IPS-18c (cell line): ENCODE results near the gene CCT3.
"Not testable (repeated sequence)": the region's sequence is repeated elsewhere in the genome, so short reads cannot be mapped to it uniquely, and the experiment has no call there.

Experiments used
- H3K4me3 ChIP-seq: 2 replicates; pipeline ENCODE4 v1.7.0; 2013; ENCODE audit warnings: low read depth, mild to moderate bottlenecking, low read length, moderate library complexity; ENCODE audit not compliant: insufficient read depth
- H3K9me3 ChIP-seq: one replicate; pipeline ENCODE4 v1.6.1; 2013; ENCODE audit warnings: mild to moderate bottlenecking, low read length, moderate library complexity; ENCODE audit not compliant: control insufficient read depth, insufficient read depth

Gene CCT3

DNA sequence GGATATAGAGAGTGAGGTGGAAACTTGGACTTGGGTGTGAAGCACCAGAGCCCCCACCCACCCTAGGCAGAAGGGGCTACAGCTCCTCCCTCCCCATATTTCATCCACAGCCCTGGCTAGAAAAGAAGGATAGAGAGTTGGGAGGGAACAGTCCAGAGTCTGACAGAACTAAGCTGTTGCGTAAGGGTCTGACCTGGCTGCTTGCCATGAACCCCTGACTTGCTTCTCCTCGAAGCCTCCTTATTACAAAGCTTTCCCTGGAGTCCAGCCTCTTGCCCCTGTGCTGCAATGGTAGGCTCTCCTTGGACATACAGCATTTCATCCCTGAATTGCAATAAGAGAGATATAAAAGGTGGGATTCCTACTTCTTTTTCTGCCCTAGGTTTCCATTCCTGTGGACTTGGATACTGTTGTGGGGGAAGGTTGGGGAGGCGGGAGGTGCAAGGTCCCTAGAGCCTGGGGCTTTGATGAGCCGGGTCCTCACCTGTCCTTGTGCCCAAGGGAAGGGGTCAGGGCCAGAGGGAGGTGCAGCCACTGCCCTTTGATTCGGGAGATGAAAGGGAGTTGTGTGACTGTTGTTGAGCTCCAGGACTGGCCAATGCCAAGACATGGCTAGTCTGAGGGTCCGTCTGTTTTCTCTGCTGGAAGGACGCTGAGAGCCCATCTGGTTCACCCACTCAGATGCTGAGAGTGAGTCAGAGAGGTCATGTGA lies 33.6 kb upstream of the CCT3 start:
- Histone ChIP-seq H3K4me3 (no peak overlapping the region), H3K9me3 (no peaks in the 10 kb centered on the region)

DNA sequence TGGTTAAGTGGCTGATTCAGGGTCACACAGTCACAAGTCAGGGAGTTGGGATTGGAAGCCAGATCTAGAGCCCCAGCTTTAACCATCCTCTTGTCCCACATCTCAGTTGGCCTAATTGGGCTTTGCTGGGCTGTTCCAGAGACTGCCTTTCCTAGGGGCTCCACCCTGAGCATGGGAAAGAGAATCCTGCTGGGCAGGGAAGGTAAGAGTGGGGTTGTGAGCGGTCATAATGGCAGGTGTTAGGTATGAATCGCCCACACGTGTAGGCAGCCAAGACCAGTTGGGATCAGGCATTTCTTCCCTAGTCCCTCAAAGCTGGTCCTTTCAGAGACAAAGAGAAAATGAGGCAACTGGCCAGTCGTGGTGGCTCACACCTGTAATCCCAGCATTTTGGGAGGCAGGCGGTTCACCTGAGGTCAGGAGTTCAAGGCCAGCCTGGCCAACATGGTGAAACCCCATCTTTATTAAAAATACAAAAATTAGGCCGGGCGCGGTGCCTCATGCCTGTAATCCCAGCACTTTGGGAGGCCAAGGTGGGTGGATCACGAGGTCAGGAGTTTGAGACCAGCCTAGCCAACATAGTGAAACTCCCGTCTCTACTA lies 31.7 kb upstream of the CCT3 start:
- H3K9me3 ChIP-seq, result not testable (repeated sequence)
- H3K4me3 ChIP-seq, result peak overlapping the region; percentile 66

GRCh38 chr1:156368889-156369684 lies 31.0 kb upstream of the CCT3 start, which contains the start of gene RHBG:
TSS of gene RHBG (plus strand) at chr1:156369211. CDS start at chr1:156369250, 39 bp downstream.
- H3K9me3 ChIP-seq, result no peaks in the 10 kb centered on the region
- H3K4me3 ChIP-seq, result peak within 1 kb of the TSS; percentile 66

- no peaks in the 10 kb centered on the region for H3K9me3 ChIP-seq
- H3K4me3 ChIP-seq, result no peak overlapping the region
Measured at GRCh38 chr1:156368157-156368658, 30.1 kb upstream of the CCT3 start.

- no peak overlapping the region for H3K4me3 ChIP-seq
- H3K9me3 ChIP-seq, result no peaks in the 10 kb centered on the region
Measured at GRCh38 chr1:156367383-156368156, 29.5 kb upstream of the CCT3 start.

DNA sequence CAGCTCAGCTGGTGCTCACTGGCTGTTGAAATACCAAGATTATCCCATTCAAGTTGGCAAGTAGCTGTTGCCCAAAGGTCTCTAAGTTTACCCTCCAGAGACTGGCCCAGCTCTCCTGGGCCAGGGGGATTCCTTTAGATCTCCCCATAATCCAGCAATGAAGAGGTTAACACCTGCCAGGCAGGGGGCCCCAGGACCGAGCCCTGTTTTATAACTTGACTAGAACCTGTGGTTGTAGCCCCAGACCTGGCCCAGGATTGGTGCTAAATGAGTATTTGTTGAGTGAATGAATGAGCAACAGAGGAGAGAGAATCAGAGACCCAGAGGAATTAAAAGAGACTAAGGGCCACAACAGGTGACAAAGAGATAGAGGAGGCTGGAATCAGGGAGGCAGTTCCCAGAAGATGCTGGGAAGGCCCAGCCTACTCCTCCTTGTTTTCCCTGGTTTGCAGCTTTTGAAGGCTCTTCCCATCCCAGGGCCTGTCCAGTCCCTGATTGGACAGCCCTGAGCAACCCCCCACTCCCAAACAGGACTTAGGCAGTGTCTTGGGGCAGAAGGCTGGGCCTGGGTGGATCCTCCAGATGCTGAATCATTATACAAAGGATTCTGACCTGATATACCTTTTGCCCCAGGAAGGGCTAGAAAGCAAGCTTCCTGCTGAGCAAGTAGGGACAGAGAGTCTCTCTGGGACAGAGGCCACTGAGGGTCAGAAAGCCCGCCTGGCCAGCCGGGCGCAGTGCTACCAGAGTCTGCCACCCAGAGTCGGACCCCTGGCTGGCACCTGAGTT lies 28.5 kb upstream of the CCT3 start:
- Histone ChIP-seq H3K4me3 (no peak overlapping the region), H3K9me3 (no peaks in the 10 kb centered on the region)

GRCh38 chr1:156365754-156366153 lies 27.7 kb upstream of the CCT3 start:
- no peaks in the 10 kb centered on the region for H3K9me3 ChIP-seq
- no peak overlapping the region for H3K4me3 ChIP-seq

GRCh38 chr1:156360534-156360933 lies 22.4 kb upstream of the CCT3 start:
- H3K4me3 ChIP-seq, result no peak overlapping the region
- H3K9me3 ChIP-seq, result no peaks in the 10 kb centered on the region

DNA sequence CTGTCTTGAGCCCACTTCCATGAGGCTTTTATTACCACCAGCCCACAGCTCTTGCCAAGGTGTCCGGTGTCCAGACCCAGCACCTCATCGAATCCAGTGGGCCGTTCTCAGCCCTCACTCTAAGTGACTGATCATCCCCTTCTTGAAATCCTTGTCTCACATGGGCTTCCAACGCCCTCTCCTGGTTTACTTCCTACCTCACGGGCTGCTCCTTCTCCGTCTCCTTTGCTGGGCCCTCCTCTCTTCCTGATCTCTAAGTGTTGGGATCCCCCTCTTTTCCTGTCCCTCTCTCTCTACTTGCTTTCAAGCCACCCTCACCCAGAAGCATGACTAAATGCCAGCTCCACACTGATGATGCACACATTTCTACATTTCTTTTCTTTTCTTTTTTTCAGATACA lies 21.9 kb upstream of the CCT3 start:
- H3K4me3 ChIP-seq, result no peak overlapping the region
- H3K9me3 ChIP-seq, result peaks cover 1% of the 10 kb centered on the region

DNA sequence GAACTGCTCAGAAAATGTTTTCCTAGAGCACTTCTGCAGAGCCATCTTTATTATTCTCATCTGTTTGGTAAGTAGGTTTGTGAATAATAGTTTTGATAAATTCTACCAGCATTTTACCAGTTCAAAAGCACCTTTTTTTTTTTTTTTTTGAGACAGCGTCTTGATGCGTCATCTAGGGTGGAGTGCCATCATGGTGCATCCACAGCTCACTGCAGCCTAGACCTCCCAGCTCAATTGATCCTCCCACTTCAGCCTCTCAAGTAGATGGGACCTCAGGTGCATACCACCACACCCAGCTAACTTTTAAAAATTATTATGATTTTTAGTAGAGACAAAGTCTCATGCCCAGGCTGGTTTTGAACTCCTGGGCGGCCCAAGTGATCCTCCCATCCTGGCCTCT lies 21.2 kb upstream of the CCT3 start:
- Histone ChIP-seq H3K9me3 (peaks cover 2% of the 10 kb centered on the region), H3K4me3 (no peak overlapping the region)

DNA sequence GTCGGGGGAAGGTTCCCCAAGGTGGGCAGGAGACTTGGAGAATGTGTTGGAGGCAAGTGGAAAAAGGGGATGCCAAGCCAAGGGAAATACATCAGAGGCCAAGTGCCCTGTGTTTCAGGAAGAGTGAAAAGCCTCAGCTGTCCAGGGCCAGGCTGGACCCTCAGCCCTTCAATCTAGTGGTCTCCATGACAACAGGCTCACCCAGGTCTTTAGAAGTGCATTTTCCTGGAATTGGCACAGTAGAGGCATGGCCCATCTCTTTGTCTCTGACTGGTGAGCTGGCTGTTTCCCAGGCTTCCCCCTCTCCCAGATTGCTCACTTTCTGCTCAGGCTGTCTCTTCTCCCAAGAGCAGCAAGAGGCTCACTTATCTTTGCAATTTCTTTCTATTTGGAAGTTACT lies 20.5 kb upstream of the CCT3 start:
- Histone ChIP-seq H3K4me3 (no peak overlapping the region), H3K9me3 (peaks cover 2% of the 10 kb centered on the region)

DNA sequence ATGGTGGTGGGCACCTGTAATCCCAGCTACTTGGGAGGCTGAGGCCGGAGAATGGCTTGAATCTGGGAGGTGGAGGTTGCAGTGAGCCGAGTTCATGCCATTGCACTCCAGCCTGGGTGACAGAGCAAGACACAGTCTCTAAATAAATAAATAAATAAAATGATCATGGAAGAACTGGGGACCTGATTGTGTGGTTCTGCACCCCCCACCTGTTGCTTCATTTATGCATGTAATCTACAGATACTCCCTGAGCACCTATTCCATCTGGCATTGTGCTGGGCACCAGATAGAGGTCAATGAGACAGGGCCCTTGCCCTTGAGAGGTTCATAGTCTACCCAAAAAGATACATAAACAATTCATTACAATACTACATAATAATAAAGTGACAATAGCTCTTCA lies 19.9 kb upstream of the CCT3 start:
- H3K9me3 ChIP-seq, result peaks cover 2% of the 10 kb centered on the region
- H3K4me3 ChIP-seq, result no peak overlapping the region

DNA sequence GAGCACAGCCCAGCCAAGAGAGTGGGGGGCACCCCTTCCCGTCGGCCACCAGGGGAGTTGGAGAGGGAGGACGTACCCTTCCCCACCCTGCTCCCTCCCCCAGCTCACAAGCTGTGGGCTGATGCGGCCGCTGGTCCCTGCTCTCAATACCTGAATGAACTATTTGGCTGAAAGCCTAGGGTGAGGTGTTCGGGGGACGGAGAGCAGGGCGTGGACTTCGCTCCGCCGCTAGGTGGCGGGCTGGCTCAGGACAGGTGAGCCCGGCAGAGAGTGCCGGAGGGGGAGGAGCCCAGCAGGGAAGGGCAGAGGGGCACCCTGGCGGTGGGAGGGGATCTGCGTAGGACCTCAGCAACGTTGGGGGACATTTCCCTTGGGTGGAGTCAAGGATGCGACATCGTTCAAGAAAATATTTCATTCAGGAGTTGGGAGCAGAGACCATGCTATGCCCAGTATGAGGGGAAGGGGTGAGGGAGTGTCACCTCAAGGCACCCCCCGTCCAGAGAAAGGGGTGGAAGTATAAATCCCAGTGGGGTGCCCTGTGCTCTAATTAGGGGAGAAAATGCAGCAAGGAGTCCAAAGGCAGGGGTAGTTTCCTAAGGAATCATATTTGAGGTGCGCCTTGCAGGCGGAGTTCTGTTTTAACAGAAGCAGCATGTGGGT lies 18.9 kb upstream of the CCT3 start:
- peak overlapping the region; percentile 47; the same call in 1 of the 2 replicates for H3K4me3 ChIP-seq
- H3K9me3 ChIP-seq, result peaks cover 2% of the 10 kb centered on the region

DNA sequence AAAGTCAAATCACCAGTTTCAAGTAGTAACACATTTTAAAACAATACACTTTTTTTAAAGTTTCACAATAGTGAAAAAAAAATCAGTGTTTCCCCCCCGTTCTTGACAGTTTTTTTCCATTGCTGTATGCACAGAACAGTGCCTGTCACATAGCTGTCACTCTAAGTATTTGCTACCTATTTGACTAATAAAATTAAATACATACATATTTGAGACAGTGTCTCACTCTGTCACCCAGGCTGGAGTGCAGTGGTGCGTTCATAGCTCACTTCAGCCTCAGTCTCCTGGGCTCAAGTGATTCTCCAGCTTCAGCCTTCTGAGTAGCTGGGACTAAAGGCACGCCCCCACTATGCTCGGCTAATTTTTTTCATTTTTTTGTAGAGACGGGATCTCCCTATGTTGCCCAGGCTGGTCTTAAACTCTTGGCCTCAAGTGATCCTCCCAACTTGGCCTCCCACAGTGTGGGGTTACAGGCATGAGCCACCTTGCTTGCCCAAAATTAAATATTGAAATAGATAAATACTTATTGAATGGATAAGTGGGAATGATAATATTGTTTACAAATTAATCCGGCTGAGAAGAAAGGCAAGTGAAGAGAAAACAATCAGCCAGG lies 18.3 kb upstream of the CCT3 start:
- Histone ChIP-seq H3K9me3 (peaks cover 2% of the 10 kb centered on the region), H3K4me3 (no peak overlapping the region)

DNA sequence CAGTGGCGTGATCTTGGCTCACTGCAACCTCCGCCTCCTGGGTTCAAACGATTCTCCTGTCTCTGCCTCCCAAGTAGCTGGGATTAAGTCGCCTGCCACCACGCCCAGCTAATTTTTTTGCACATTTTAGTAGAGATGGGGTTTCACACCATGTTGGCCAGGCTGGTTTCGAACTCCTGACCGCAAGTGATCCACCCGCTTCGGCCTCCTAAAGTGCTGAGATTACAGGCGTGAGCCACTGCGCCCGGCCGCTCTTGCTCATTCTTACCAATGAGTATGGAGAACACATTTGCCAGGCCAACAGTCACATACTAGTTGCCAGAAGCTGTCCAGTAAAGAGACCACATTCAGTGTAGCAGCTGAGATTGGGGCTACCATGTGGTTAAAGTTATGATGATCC lies 14.4 kb upstream of the CCT3 start:
- not testable (repeated sequence) for H3K9me3 ChIP-seq, H3K4me3 ChIP-seq

DNA sequence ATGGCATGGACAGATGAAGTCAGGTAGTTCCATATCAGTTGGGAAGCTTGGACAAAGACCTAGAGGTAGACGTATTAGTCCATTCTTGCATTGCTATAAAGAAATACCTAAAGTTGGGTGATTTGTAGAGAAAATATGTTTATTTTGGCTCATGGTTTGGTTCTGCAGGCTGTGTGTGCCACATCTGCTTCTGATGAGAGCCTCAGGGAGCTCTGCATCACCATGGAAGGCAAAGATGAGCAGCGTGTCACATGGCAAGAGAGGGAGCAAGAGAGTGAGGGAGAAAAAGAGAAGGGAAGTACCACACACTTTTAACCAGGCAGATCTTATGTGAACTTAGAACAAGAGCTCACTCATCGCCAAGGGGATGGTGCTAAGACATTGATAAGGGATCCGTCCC lies 9.2 kb upstream of the CCT3 start:
- Histone ChIP-seq H3K9me3 (no peaks in the 10 kb centered on the region), H3K4me3 (no peak overlapping the region)
